HG02870 (cell line): ENCODE data around the gene ELFN1.

Experiments used
- ATAC-seq: cut with Tn5 transposase; IDR thresholded peaks from one replicate; pipeline ENCODE4 v1.9.1; 2021; ENCODE audit warnings: mild to moderate bottlenecking, moderate library complexity; ENCODE audit not compliant: unreplicated experiment

ELFN1 gene

GRCh38 chr7:1693419-1693990 is 23.4 kb downstream of the ELFN1 start:
- no peak for ATAC-seq

- ATAC-seq = no peak
Measured at GRCh38 chr7:1693991-1694524, 24.0 kb downstream of the ELFN1 start.

GRCh38 chr7:1694611-1695511 is 24.8 kb downstream of the ELFN1 start:
- ATAC-seq = no peak

- no peak for ATAC-seq
Measured at GRCh38 chr7:1695800-1696454, 25.9 kb downstream of the ELFN1 start.

GRCh38 chr7:1696671-1697498 is 26.8 kb downstream of the ELFN1 start:
- no peak for ATAC-seq

GRCh38 chr7:1697499-1698125 is 27.5 kb downstream of the ELFN1 start:
- no peak for ATAC-seq

- no peak for ATAC-seq
Measured at GRCh38 chr7:1698201-1698600, 28.1 kb downstream of the ELFN1 start.

- no peak for ATAC-seq
Measured at GRCh38 chr7:1698951-1699350, 28.9 kb downstream of the ELFN1 start.

GRCh38 chr7:1700086-1700485 is 30.0 kb downstream of the ELFN1 start:
- ATAC-seq = no peak

- ATAC-seq = no peak
Measured at GRCh38 chr7:1700536-1701333, 30.7 kb downstream of the ELFN1 start.

GRCh38 chr7:1702652-1703051 is 32.6 kb downstream of the ELFN1 start:
- no peak for ATAC-seq

- no peak for ATAC-seq
Measured at GRCh38 chr7:1703441-1703840, 33.4 kb downstream of the ELFN1 start.

GRCh38 chr7:1703871-1704810 is 34.1 kb downstream of the ELFN1 start:
- ATAC-seq = no peak

- no peak for ATAC-seq
Measured at GRCh38 chr7:1704811-1705738, 35.0 kb downstream of the ELFN1 start.

GRCh38 chr7:1705856-1706255 is 35.8 kb downstream of the ELFN1 start:
- no peak for ATAC-seq

- no peak for ATAC-seq
Measured at GRCh38 chr7:1706381-1706720, 36.3 kb downstream of the ELFN1 start.
